C4-2B (cell line): ENCODE results near the gene ZNF202.

Source experiments
- H3K27ac ChIP-seq: fragments of 450-650 bp; 2 replicates; pipeline ENCODE4 v1.5.1; 2017
- ZFX ChIP-seq: fragments of 450-650 bp; IDR thresholded peaks from 2 replicates; pipeline ENCODE4 v1.6.1; 2017
- TF ChIP-seq, protein P1 (sequence below): fragments of 450-650 bp; conservative IDR thresholded peaks from 2 replicates; pipeline ENCODE4 v1.5.1; 2017; ENCODE audit warnings: mild to moderate bottlenecking

ZNF202 gene

DNA sequence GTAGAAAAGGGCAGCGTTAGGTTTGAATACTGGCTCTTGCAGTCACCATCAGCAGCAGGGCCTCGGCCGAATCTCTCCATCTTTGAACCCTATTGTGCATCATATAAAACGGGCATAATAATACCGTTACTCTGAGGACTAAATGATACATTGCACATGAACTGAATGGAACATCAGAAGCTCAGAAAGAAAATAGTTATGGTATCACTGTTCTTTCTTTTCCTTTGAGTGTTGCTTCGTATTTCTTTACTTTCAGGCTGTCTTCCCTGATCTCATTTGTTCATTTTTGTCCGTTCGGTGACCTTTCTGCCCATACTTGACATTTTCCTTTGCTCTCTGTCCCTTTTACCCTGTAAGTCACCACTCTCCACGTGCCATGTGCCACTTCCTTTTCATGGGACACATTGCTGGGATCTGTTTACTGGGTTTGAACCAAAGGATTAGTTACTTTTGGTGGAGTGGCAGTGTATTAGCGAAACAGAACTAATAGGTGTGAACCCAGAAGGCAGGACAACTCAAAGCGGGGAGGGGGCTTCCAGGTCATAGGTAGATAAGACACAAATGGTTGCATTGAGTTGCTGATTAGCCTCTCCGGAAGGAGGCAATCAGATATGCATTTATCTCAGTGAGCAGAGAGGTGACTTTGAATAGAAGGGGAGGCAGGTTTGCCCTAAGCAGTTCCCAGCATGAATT, 717 bp upstream of the ZNF202 start:
- H3K27ac ChIP-seq = peak overlapping the region; percentile 68
- no peak for TF ChIP-seq ZFX
- TF ChIP-seq, protein P1, sequence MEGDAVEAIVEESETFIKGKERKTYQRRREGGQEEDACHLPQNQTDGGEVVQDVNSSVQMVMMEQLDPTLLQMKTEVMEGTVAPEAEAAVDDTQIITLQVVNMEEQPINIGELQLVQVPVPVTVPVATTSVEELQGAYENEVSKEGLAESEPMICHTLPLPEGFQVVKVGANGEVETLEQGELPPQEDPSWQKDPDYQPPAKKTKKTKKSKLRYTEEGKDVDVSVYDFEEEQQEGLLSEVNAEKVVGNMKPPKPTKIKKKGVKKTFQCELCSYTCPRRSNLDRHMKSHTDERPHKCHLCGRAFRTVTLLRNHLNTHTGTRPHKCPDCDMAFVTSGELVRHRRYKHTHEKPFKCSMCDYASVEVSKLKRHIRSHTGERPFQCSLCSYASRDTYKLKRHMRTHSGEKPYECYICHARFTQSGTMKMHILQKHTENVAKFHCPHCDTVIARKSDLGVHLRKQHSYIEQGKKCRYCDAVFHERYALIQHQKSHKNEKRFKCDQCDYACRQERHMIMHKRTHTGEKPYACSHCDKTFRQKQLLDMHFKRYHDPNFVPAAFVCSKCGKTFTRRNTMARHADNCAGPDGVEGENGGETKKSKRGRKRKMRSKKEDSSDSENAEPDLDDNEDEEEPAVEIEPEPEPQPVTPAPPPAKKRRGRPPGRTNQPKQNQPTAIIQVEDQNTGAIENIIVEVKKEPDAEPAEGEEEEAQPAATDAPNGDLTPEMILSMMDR = no peak

DNA sequence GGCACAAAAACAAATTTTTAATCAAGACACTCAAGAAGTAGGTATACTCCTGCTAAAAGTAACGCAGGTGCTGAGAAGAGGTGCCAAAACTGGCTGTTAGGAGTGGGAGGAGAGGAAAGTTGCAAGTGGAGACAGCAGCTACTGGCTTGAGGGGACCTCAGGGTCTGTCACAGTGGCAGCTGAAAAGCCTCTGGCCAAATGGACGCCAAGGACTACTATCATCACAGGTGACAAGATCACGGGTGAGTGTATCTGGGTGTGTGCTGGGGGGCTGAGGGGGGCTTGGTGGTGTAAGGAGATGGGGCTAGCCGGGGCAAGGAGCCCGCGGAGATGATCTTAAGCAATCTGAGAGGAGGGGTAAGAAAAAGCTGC, 687 bp downstream of the ZNF202 start:
- TF ChIP-seq, protein P1 = no peak
- TF ChIP-seq ZFX = no peak
- peak overlapping the region; percentile 68 for H3K27ac ChIP-seq

DNA sequence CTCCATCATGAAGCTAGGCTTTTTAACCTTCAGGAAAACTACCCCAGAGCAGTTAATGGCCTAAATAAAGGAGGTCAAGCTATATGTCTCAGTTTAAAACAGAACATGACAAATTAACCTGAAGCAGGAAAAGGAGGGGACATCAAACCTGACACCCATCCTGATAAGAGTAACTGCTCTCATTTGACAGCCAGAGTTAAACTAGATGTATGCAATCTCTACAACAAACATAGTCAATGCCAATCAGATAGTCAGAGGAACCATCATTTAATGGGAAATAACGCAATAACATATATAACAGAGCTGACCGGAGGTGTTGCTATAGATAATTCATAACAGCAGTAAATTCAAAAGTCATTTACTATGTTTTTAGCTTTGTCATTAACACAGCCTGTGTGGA, 3.1 kb downstream of the ZNF202 start:
- TF ChIP-seq ZFX = no peak
- TF ChIP-seq, protein P1 = no peak
- no peak overlapping the region for H3K27ac ChIP-seq

DNA sequence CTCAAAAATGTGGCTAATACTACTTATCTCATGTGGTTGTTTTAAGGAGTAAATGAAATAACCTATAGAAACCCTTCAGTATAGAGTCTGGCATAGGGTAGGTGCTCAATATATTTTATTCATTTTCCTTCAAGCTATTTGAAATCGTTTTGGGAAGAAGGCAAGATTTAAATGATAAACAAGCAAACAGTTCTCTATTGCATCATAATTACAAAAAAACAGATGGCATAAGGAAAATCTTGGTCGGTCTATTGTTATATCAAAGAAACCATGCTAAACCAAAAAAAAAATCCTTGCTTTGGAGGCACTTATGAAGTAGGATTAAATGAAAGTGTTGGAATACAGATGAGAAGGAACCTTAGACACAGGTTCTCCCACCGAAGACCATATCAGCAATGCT, 4.7 kb downstream of the ZNF202 start:
- H3K27ac ChIP-seq = no peak overlapping the region
- TF ChIP-seq ZFX = no peak
- TF ChIP-seq, protein P1 = no peak

DNA sequence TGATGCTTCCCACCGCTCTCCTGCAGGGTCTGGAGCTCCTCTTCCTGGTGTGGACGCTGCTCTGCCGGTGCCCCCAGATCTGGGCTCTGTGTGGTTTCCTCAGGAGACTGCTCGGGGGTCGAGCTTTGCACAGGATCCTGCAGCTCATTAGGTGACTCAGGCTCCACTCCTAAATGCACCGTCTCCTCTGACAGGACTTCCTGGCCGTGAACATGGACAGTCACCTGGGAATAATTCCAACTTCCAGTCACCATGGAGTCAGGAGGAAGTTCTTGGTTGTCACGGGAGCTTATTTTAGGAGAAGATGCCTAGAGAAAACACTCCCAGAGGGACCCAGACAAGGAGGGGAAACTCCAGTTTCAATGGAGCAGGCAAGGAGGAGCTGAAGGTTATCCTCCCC, 11.9 kb downstream of the ZNF202 start:
- H3K27ac ChIP-seq = no peak overlapping the region
- TF ChIP-seq, protein P1 = no peak
- no peak for TF ChIP-seq ZFX

DNA sequence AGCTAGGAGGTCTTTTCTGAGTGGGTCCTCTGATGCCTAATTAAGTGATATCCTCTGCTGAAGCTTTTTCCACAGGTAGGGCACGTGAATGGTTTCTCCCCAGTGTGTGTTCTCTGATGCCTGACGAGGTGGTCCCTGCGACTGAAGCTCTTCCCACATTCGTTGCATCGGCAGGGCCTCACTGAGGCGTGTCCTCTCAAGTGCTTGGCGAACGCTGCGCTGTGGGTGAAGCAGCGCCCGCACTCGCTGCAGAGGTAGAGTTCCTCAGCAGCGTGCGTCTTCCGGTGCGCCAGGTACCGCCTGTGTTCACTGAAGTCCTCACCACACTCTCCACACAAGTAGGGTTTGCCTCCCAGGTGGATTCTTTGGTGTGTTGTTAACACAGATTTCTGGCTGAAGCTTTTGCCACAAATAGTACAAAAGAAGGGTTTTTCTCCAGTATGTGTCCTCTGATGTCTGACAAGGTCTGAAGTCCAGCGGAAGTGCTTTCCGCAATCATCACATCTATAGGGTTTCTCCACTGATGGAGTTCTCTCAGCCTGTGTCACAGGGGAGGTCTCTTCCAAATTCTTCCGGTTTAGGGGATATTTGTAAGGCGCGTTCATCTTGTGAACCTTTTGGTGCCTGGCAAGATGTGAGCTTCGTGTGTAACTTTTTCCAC, 15.3 kb downstream of the ZNF202 start:
- no peak overlapping the region for H3K27ac ChIP-seq
- no peak for TF ChIP-seq ZFX
- TF ChIP-seq, protein P1 = no peak

DNA sequence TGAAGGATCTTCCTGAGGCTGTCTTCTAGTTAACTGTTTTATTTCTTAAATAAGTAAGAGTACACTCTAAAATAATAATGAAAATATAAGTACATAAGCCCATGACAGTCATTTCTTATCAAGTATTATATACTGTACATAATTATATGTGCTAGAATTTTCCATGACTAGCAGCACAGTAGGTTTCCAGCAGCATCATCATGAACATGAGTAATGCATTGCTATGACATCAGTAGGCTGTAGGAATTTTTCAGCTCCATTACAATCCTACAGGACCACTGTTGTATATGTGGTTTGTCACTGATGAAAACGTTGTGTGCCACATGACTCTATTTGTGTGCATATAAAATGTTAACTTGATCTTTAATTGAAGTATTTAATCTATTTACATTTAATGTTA, 22.0 kb downstream of the ZNF202 start:
- TF ChIP-seq ZFX = no peak
- TF ChIP-seq, protein P1 = no peak
- H3K27ac ChIP-seq = no peak overlapping the region
